Caki2 (cell line): ENCODE data around the gene EEF1B2. TPM values are rescaled to one million over a fixed set of nuclear protein-coding genes. Genes with fewer than 3 reads are reported as not detected.
"Not testable (repeated sequence)": the region's sequence is repeated elsewhere in the genome, so short reads cannot be mapped to it uniquely, and the experiment has no call there.

Source experiments
- DNase-seq: peaks from one replicate; pipeline ENCODE4 v3.0.0-alpha.2; 2015; ENCODE audit warnings: low read depth
- in situ Hi-C: cut with HindIII; loops from 2 replicates; pipeline ENCODE4 v1.10.0; 2016; ENCODE audit warnings: low sequenced_read_pairs, low pct_unique_long_range_greater_than_20kb, mixed read lengths
- total RNA-seq: library from RNA; depleted of rRNA; stranded (reverse); fragments of >200 nt; shearing (Covaris generic); gene quantifications from 2 replicates; pipeline ENCODE4 v1.2.3, GENCODE V29; 2014; ENCODE audit warnings: low replicate concordance

The EEF1B2 gene
- total RNA-seq, 1 experiment from 2014 or later, result 231 TPM

GRCh38 chr2:206160807-206161179 is 1.1 kb downstream of the EEF1B2 start:
- in situ Hi-C loops, result no loop called here
- no peak for DNase-seq

DNA sequence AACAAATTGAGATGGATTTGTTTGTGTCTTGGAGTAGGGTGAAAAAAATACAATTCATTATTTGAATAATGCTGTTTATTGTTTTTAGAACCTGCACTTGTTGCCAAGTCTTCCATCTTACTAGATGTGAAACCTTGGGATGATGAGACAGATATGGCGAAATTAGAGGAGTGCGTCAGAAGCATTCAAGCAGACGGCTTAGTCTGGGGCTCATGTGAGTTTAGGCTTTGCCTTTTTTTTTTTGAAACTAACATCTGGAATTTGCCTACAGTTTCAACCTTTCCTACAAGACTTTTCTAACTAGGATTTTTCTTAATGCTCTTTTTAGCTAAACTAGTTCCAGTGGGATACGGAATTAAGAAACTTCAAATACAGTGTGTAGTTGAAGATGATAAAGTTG is 2.7 kb downstream of the EEF1B2 start:
- in situ Hi-C loops, DNase-seq: not testable (repeated sequence)

GRCh38 chr2:206163251-206163880 is 3.7 kb downstream of the EEF1B2 start:
- in situ Hi-C loops, result no loop called here

GRCh38 chr2:206164261-206164862 is 4.7 kb downstream of the EEF1B2 start:
- no peak for DNase-seq
- in situ Hi-C loops, result no loop called here

More at GRCh38 chr2:206163251-206163880, 3.7 kb downstream of the EEF1B2 start:
- no peak for DNase-seq

DNA sequence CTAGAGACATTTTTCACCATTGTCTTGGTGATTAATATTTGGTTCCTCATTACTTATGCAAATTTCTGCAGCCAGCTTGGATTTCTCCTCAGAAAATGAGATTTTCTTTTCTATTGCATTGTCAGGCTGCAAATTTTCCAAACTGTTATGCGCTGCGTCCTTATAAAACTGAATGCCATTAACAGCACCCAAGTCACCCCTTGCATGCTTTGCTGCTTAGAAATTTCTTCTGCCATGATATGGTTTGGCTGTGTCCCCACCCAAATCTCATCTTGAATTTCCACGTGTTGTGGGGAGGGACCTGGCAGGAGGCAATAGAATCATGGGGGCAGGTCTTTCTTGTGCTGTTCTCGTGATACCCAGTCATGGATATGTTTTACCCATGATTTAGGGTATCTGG is 8.5 kb downstream of the EEF1B2 start:
- DNase-seq, in situ Hi-C loops: not testable (repeated sequence)

DNA sequence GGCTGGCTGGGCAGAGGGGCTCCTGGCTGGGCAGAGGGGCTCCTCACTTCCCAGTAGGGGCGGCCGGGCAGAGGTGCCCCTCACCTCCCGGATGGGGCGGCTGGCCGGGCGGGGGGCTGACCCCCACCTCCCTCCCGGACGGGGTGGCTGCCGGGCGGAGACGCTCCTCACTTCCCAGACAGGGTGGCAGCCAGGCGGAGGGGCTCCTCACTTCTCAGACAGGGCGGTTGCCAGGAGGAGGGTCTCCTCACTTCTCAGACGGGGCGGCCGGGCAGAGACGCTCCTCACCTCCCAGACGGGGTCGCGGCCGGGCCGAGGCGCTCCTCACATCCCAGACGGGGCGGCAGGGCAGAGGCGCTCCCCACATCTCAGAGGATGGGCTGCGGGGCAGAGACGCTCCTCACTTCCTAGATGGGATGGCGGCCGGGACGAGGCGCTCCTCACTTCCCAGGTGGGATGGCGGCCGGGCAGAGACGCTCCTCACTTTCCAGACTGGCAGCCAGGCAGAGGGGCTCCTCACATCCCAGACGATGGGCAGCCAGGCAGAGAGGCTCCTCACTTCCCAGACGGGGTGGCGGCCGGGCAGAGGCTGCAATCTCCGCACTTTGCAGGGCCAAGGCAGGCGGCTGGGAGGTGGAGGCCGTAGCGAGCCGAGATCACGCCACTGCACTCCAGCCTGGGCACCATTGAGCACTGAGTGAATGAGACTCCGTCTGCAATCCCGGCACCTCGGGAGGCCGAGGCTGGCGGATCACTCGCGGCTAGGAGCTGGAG is 12.1 kb downstream of the EEF1B2 start:
- DNase-seq, in situ Hi-C loops: not testable (repeated sequence)

DNA sequence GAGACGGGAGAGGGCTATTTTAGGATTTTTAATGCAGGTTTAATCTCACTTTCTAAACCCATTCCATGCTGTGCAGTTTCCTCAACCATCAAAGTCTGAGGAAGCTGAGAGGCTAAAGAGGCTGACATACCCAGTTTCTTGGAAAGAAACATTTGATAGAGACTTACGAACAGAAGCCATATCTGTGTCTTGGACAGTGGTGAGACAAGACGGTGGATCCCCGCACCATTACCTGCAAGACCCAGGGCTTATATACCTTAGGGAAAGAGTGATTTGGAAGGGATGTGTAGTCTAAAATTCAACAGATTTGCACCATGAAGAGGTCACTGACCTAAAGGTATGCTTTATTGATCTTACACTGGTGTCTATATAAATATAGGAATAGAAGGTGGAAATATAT is 13.5 kb downstream of the EEF1B2 start:
- in situ Hi-C loops, result no loop called here
- no peak for DNase-seq

DNA sequence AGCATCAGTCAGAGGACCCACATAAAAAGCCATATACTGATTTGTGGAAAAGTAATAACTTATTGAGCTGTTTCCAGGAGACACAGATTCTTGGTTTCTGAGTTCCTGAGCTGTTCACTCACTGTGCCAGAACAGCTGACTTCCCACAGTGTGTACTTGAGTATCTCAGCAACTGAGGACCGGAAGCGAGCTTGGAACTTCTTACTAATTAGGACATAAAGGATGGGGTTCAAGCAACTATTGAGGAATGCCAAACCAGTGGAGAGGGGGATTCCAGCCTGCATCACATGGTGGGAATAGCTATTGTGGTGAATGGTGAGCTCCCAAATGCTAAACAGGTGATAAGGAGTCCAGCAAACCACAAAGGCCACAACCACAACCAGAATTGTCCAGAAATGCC is 16.4 kb downstream of the EEF1B2 start:
- in situ Hi-C loops, result no loop called here

GRCh38 chr2:206176901-206177300 is 17.2 kb downstream of the EEF1B2 start:
- DNase-seq, result no peak
- in situ Hi-C loops, result no loop called here

More for the DNA sequence above, 16.4 kb downstream of the EEF1B2 start:
- DNase-seq, result no peak

DNA sequence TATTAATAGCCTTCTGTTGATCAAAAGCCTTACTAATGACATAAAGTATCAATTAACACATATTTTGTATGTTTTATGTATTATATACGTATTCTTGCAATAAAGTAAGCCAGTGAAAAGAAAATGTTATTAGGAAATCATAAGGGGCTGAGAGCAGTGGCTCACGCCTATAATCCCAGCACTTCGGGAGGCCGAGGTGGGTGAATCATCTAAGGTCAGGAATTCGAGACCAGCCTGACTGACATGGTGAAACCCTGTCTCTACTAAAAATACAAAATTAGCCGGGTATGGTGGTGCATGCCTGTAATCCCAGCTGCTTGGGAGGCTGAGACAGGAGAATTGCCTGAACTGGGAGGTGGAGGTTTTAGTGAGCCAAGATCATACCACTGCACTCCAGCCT is 21.8 kb downstream of the EEF1B2 start:
- DNase-seq, in situ Hi-C loops: not testable (repeated sequence)

GRCh38 chr2:206189691-206190090 is 30.0 kb downstream of the EEF1B2 start:
- no peak for DNase-seq
- in situ Hi-C loops, result no loop called here

GRCh38 chr2:206190111-206190510 is 30.4 kb downstream of the EEF1B2 start:
- in situ Hi-C loops, result no loop called here
- no peak for DNase-seq

DNA sequence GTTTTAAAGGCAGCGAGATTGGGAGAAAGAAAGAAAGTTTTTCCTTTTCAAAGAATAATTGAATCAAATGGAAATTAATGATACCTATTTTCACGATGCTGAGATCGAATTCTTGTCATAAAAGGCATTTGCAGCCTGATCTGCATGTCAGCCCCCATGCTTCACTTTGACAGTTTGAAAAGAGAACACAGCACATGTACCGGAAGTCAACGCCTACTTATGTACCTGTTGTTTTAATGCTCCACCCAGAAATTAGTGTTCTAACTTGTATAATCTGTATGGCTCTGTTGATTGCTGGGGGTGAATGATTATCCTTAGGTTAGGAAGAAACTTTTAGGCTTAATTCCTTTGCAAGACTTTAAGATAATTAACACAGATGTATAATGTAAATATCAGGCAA is 31.0 kb downstream of the EEF1B2 start:
- DNase-seq, result no peak
- in situ Hi-C loops, result no loop called here

- in situ Hi-C loops, result no loop called here
- no peak for DNase-seq
Observed at GRCh38 chr2:206192157-206192556, 32.5 kb downstream of the EEF1B2 start.

DNA sequence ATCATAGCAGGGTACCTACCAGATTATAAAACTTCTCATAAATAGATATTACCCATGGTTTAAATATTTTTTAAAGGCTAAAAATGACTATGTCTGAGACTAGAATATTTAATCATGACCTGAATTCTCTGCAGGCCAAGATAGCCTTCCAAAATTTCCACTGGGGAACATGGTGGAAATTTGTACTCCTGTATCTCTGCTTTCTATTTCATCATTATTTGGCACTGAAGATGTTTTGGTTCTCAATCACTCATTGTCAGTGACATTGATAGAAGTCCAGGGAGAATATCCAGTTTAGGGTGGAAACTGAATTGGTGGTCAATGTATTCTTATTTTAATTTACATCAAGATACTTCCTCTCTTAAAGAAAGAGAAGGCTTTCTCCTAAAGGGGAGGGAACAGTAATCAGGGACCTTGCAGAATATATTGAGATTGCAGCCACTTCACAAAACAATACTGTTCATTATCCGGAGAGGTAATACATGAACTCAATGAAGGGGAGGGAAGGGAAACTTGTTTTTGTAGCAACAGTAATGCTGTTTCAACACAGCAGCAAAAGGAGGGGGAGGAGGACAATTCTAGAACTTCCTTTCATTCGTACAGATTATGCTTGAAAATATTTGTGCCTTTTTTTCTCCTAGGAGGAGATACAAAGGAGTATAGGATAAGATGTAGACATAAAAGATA is 34.1 kb downstream of the EEF1B2 start:
- in situ Hi-C loops, result no loop called here
- DNase-seq, result no peak

DNA sequence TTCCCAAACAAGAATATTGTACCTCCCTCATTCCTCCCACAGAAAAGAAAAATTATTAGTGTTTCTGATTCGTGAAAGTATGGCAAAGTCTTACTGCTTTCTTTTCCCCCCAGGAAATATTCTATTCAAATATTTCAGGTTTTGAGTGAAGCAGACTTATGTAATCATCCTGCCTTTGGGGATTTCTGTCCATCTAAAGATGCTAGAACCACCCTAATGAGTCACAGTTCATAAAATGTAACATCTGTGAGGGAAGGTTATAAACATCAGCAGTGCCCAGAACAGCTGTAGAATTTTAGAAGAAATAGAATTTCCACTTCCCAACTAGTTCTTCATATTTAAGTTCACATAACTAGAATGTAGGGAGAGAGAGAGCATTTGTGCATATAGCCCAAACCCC is 39.0 kb downstream of the EEF1B2 start:
- no peak for DNase-seq
- in situ Hi-C loops, result no loop called here

GRCh38 chr2:206201075-206201848 is 41.6 kb downstream of the EEF1B2 start:
- no peak for DNase-seq
- in situ Hi-C loops, result no loop called here

DNA sequence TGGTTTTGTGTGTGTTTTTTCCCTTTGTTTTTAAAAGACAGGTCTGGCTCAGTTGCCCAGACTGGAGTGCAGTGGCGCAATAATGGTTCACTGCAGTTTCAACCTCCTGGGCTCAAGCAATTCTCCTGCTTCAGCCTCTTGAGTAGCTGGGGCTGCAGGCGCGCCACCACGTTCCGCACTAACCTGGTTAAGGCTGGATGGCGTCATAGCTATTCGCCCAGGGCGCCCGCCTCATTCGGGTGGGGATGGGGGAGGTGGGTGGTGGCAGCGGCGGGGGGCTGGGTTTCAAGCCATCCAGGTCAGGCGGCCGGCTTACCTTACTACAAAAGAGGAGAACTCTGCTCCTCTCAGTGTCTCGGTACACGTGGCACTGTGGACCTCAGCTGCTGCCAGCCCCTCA is 42.8 kb downstream of the EEF1B2 start:
- DNase-seq, result no peak
- in situ Hi-C loops, result no loop called here
